ENCODE results near the gene VSIG10L. TPM values are rescaled to one million over a fixed set of nuclear protein-coding genes. Genes with fewer than 3 reads are reported as not detected.
A peak's percentile ranks its signal among the peaks of the same experiment; 100 is the strongest.

The VSIG10L gene
- total RNA-seq, 1 experiment from 2014 or later, result 4.6 TPM

DNA sequence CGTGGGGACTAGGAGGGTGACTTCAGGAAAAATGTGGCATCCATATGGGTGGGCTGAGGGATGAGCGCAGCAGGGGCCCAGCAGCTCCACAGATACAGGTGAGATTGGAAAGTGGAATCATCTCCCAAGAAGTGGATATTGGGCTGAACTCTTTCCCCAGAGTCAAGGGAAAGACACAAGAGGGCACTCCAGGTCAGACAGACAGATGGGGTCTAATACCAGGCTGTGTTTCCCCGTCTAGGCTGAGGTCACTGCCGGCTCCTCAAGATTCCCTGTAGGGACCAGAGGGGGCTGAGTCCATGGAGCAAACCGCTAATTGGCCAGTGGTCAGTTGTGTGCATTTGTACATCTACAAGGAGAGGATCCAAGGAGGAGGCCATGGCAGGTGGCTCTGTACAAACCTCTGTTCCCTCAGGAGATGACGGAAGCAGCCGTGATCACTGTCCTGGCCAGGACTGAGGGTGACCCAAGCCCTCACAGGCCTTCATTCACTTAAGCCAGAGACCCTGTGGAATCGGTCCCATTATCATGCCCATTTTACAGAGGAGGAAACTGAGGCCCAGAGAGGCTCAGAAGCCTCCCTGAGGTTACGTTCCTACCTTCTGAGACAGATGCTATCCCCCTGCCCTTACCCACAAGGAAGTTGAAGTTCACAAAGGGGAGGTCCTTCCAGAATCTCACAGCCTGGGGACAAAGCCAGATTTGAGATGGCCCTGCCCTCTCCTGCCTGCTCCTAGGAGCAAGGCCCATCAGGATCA is 45.4 kb downstream of the VSIG10L start:
- Histone ChIP-seq H4K20me1 (ENCODE audit: insufficient read depth) (no peaks in the 10 kb centered on the region), H3K27me3 (ENCODE audit: insufficient read depth, low read length) (no peaks in the 10 kb centered on the region), H3K79me2 (ENCODE audit: insufficient read depth, low read length) (no peaks in the 10 kb centered on the region), H2AFZ (ENCODE audit: low read depth, low read length, poor library complexity, severe bottlenecking) (no peak overlapping the region), H3K9ac (ENCODE audit: low read length) (no peak overlapping the region), H3K9me2 (ENCODE audit: insufficient read depth) (no peaks in the 10 kb centered on the region), H3K4me2 (ENCODE audit: low read length) (no peak overlapping the region), H3K36me3 (ENCODE audit: control insufficient read depth in 1 of 2, insufficient read depth in 2 of 2, low read length in 2 of 2) (no peaks in the 10 kb centered on the region), H3K27ac (ENCODE audit: low read depth, low read length) (no peak overlapping the region), H3K4me3 (replicated peaks in 1 of 2; ENCODE audit: low read depth in 1 of 2, low read length in 2 of 2) (no peak overlapping the region), H3K9me3 (ENCODE audit: control insufficient read depth in 1 of 2, insufficient read depth in 1 of 2, low read depth in 1 of 2, low read length in 2 of 2) (no peaks in the 10 kb centered on the region), H3K4me1 (ENCODE audit: control insufficient read depth in 1 of 2, insufficient read depth in 2 of 2, low read length in 2 of 2) (no peaks in the 10 kb centered on the region)
- intact Hi-C loops (cut with micrococcal nuclease), result no loop called here
- CTCF ChIA-PET, result interaction anchor here (1.3 kb wide), 1 partner anchor 360 kb away, joined by 4 read pairs; no protein-coding TSS in a partner anchor
- TF ChIP-seq ZNF274 (IDR thresholded peaks at IDR 0.05; ENCODE audit: low read depth, low read length) (no peak), ELF1 (IDR thresholded peaks at IDR 0.05; ENCODE audit: borderline replicate concordance, low read depth) (no peak), JUND (IDR thresholded peaks at IDR 0.05) (no peak), RAD21 (IDR thresholded peaks at IDR 0.05; ENCODE audit: low read depth) (peak; percentile 54)
- TF ChIP-seq, protein P1, sequence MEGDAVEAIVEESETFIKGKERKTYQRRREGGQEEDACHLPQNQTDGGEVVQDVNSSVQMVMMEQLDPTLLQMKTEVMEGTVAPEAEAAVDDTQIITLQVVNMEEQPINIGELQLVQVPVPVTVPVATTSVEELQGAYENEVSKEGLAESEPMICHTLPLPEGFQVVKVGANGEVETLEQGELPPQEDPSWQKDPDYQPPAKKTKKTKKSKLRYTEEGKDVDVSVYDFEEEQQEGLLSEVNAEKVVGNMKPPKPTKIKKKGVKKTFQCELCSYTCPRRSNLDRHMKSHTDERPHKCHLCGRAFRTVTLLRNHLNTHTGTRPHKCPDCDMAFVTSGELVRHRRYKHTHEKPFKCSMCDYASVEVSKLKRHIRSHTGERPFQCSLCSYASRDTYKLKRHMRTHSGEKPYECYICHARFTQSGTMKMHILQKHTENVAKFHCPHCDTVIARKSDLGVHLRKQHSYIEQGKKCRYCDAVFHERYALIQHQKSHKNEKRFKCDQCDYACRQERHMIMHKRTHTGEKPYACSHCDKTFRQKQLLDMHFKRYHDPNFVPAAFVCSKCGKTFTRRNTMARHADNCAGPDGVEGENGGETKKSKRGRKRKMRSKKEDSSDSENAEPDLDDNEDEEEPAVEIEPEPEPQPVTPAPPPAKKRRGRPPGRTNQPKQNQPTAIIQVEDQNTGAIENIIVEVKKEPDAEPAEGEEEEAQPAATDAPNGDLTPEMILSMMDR (IDR thresholded peaks at IDR 0.05 in 2 of 3, conservative IDR thresholded peaks at IDR 0.05 in 1 of 3; ENCODE audit: borderline replicate concordance in 1 of 3, insufficient read depth in 1 of 3, low read depth in 2 of 3, low read length in 2 of 3), result peak in 2 of 3 experiments; percentile 14 to 22; a peak in 2 of 6 replicates
- TF ChIP-seq, protein P2, sequence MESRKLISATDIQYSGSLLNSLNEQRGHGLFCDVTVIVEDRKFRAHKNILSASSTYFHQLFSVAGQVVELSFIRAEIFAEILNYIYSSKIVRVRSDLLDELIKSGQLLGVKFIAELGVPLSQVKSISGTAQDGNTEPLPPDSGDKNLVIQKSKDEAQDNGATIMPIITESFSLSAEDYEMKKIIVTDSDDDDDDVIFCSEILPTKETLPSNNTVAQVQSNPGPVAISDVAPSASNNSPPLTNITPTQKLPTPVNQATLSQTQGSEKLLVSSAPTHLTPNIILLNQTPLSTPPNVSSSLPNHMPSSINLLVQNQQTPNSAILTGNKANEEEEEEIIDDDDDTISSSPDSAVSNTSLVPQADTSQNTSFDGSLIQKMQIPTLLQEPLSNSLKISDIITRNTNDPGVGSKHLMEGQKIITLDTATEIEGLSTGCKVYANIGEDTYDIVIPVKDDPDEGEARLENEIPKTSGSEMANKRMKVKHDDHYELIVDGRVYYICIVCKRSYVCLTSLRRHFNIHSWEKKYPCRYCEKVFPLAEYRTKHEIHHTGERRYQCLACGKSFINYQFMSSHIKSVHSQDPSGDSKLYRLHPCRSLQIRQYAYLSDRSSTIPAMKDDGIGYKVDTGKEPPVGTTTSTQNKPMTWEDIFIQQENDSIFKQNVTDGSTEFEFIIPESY (IDR thresholded peaks at IDR 0.05; ENCODE audit: extremely low read depth, insufficient replicate concordance, low read length), result no peak
- ATAC-seq (0 out of 2 replicates have a peak, but pooled peaks have one; percentile 49), DNase-seq (ENCODE audit: low read depth, low spot score) (no peak)
- RAD21 ChIA-PET (ENCODE audit: low non-redundant PET in 1 of 2, low total read pairs in 2 of 2, uncharacterized antibody in 2 of 2, unreplicated experiment in 2 of 2), result no interaction called here
- no TSS peak for BruUV-seq (replicated peaks)
- POLR2A ChIA-PET, result no interaction called here

Measured in HCT116 (cell line).